C4-2B (cell line): ENCODE data around the gene PIP5K1C.

ENCODE experiments used
- CTCF ChIP-seq: fragments of 450-650 bp; conservative IDR thresholded peaks from 2 replicates; pipeline ENCODE4 v1.5.1; 2017; ENCODE audit warnings: mild to moderate bottlenecking
- ZFX ChIP-seq: fragments of 450-650 bp; IDR thresholded peaks from 2 replicates; pipeline ENCODE4 v1.6.1; 2017

GRCh38 chr19:3665681-3666544 is 34.4 kb downstream of the PIP5K1C start:
- TF ChIP-seq CTCF (peak; percentile 98), ZFX (no peak)
